ENCODE data around the gene FBXO5. TPM values are rescaled to one million over a fixed set of nuclear protein-coding genes. Genes with fewer than 3 reads are reported as not detected.

Gene FBXO5
- total and polyA plus RNA-seq, 4 donors = 1.5 to 32.1 (median 1.8) TPM

DNA sequence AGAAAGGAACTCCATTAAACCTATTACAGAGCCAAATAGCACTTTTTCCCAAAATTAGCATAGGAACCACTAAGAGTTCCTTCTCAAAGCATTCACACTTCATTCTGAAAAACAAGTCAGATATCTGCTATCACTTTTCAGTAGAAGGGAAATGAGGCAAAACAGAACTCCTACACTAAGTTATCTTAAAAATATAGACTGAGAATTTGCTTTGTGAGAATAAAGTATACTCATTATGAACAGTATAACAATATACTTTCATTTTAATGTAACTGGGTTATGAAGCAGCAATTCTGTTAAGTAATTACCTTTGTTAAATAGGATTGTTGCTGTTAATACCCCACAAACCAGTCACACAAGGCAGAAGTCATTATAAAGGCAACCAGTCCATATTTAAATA, 11.0 kb upstream of the FBXO5 start:
- Histone ChIP-seq H3K27me3 (ENCODE audit: control insufficient read depth in 4 of 4, insufficient read depth in 4 of 4, low read length in 3 of 4) (no peaks in the 10 kb centered on the region), H3K9me3 (ENCODE audit: control insufficient read depth in 4 of 4, low read length in 3 of 4) (no peaks in the 10 kb centered on the region), H3K4me3 (ENCODE audit: low read depth in 1 of 3, low read length in 3 of 3) (no peak overlapping the region), H3K4me1 (ENCODE audit: control insufficient read depth in 4 of 4, insufficient read depth in 4 of 4, low read length in 3 of 4) (no peaks in the 10 kb centered on the region), H3K36me3 (ENCODE audit: control insufficient read depth in 4 of 4, insufficient read depth in 3 of 4, low read depth in 1 of 4, low read length in 3 of 4) (peaks cover 0 to 29% (median 29%) of the 10 kb centered on the region in 4 donors), H3K27ac (ENCODE audit: low read depth in 1 of 2, low read length in 2 of 2) (no peak overlapping the region), H3K9ac (ENCODE audit: low read depth in 1 of 2, low read length in 2 of 2) (no peak overlapping the region)
- DNase-seq (ENCODE audit: low spot score) = no peak
- TF ChIP-seq FOXA1 (IDR thresholded peaks at IDR 0.05) (no peak), JUND (IDR thresholded peaks at IDR 0.05) (no peak), GABPA (IDR thresholded peaks at IDR 0.05 in 1 of 2, conservative IDR thresholded peaks at IDR 0.05 in 1 of 2) (no peak), EGR1 (IDR thresholded peaks at IDR 0.05; ENCODE audit: low read depth in 2 of 2) (no peak), HNF4A (conservative IDR thresholded peaks at IDR 0.05) (no peak), CTCF (IDR thresholded peaks at IDR 0.05; ENCODE audit: low read depth, low read length, missing input control) (no peak)
- TF ChIP-seq, protein P1, sequence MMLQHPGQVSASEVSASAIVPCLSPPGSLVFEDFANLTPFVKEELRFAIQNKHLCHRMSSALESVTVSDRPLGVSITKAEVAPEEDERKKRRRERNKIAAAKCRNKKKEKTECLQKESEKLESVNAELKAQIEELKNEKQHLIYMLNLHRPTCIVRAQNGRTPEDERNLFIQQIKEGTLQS (IDR thresholded peaks at IDR 0.05) = no peak
- TF ChIP-seq, protein P2, sequence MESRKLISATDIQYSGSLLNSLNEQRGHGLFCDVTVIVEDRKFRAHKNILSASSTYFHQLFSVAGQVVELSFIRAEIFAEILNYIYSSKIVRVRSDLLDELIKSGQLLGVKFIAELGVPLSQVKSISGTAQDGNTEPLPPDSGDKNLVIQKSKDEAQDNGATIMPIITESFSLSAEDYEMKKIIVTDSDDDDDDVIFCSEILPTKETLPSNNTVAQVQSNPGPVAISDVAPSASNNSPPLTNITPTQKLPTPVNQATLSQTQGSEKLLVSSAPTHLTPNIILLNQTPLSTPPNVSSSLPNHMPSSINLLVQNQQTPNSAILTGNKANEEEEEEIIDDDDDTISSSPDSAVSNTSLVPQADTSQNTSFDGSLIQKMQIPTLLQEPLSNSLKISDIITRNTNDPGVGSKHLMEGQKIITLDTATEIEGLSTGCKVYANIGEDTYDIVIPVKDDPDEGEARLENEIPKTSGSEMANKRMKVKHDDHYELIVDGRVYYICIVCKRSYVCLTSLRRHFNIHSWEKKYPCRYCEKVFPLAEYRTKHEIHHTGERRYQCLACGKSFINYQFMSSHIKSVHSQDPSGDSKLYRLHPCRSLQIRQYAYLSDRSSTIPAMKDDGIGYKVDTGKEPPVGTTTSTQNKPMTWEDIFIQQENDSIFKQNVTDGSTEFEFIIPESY (IDR thresholded peaks at IDR 0.05) = no peak

DNA sequence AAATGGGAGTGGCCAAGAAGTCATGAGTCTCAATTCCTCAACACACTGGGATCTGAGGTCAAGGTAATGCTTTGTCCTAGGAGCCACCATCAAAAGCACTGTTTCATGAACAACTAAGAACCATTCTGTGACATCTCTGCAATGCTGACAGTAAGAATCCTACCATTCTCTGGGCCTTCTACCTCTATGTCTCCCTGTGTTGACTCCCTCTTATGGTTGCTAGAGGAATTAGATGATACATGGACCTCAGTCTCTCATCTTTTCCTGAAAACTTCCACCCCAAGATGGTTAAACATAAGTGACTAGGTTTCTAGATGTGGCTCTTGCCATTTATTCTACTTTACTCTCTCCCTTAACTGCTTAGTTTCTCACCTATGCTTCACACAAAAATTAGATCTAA, 10.6 kb upstream of the FBXO5 start:
- Histone ChIP-seq H3K4me3 (ENCODE audit: low read depth in 1 of 3, low read length in 3 of 3) (no peak overlapping the region), H3K9me3 (ENCODE audit: control insufficient read depth in 4 of 4, low read length in 3 of 4) (no peaks in the 10 kb centered on the region), H3K27ac (ENCODE audit: low read depth in 1 of 2, low read length in 2 of 2) (no peak overlapping the region), H3K9ac (ENCODE audit: low read depth in 1 of 2, low read length in 2 of 2) (no peak overlapping the region), H3K4me1 (ENCODE audit: control insufficient read depth in 4 of 4, insufficient read depth in 4 of 4, low read length in 3 of 4) (no peaks in the 10 kb centered on the region), H3K27me3 (ENCODE audit: control insufficient read depth in 4 of 4, insufficient read depth in 4 of 4, low read length in 3 of 4) (no peaks in the 10 kb centered on the region), H3K36me3 (ENCODE audit: control insufficient read depth in 4 of 4, insufficient read depth in 3 of 4, low read depth in 1 of 4, low read length in 3 of 4) (peaks cover 0 to 29% (median 29%) of the 10 kb centered on the region in 4 donors)
- no peak for DNase-seq (ENCODE audit: low spot score)
- no peak for TF ChIP-seq TAF1 (conservative IDR thresholded peaks at IDR 0.05)
- TF ChIP-seq CTCF (IDR thresholded peaks at IDR 0.05; ENCODE audit: low read depth, low read length, missing input control) = no peak
- no peak for TF ChIP-seq NR2F2 (IDR thresholded peaks at IDR 0.05)
- TF ChIP-seq, protein P3, sequence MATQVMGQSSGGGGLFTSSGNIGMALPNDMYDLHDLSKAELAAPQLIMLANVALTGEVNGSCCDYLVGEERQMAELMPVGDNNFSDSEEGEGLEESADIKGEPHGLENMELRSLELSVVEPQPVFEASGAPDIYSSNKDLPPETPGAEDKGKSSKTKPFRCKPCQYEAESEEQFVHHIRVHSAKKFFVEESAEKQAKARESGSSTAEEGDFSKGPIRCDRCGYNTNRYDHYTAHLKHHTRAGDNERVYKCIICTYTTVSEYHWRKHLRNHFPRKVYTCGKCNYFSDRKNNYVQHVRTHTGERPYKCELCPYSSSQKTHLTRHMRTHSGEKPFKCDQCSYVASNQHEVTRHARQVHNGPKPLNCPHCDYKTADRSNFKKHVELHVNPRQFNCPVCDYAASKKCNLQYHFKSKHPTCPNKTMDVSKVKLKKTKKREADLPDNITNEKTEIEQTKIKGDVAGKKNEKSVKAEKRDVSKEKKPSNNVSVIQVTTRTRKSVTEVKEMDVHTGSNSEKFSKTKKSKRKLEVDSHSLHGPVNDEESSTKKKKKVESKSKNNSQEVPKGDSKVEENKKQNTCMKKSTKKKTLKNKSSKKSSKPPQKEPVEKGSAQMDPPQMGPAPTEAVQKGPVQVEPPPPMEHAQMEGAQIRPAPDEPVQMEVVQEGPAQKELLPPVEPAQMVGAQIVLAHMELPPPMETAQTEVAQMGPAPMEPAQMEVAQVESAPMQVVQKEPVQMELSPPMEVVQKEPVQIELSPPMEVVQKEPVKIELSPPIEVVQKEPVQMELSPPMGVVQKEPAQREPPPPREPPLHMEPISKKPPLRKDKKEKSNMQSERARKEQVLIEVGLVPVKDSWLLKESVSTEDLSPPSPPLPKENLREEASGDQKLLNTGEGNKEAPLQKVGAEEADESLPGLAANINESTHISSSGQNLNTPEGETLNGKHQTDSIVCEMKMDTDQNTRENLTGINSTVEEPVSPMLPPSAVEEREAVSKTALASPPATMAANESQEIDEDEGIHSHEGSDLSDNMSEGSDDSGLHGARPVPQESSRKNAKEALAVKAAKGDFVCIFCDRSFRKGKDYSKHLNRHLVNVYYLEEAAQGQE (IDR thresholded peaks at IDR 0.05) = no peak
- TF ChIP-seq MAX (IDR thresholded peaks at IDR 0.05) = no peak
- TF ChIP-seq, protein P2 (IDR thresholded peaks at IDR 0.05) = no peak
- TF ChIP-seq, protein P1 (IDR thresholded peaks at IDR 0.05) = no peak
- TF ChIP-seq RXRA (IDR thresholded peaks at IDR 0.05) = no peak
- no peak for TF ChIP-seq HNF4A (conservative IDR thresholded peaks at IDR 0.05)
- no peak for TF ChIP-seq GABPA (IDR thresholded peaks at IDR 0.05 in 1 of 2, conservative IDR thresholded peaks at IDR 0.05 in 1 of 2)
- no peak for TF ChIP-seq YY1 (IDR thresholded peaks at IDR 0.05)
